Measurements from ENCODE around the gene SNRPB.

SNRPB gene

GRCh38 chr20:2509468-2509781, 38.8 kb upstream of the SNRPB start:
- no peaks in the 10 kb centered on the region for H4K20me1 ChIP-seq (ENCODE audit: insufficient read depth, low read length)
- peak overlapping the region; percentile 100 for H2AFZ ChIP-seq (ENCODE audit: low read depth, low read length)
- H3K9ac ChIP-seq (ENCODE audit: low read depth, low read length), result peak overlapping the region; percentile 79
- peak overlapping the region; percentile 98 for H3K27ac ChIP-seq (ENCODE audit: low read length)
- H3K4me2 ChIP-seq (ENCODE audit: insufficient read depth, low read length), result peak overlapping the region; percentile 96
- peaks cover 23% of the 10 kb centered on the region for H3K4me1 ChIP-seq (ENCODE audit: insufficient read depth, low read length)
- H3K27me3 ChIP-seq (ENCODE audit: insufficient read depth, low read length, poor library complexity), result peaks cover 10% of the 10 kb centered on the region
- no peaks in the 10 kb centered on the region for H3K9me3 ChIP-seq (ENCODE audit: insufficient read depth, low read length, severe bottlenecking)
- H3K4me3 ChIP-seq (ENCODE audit: low read depth in 1 of 2, low read length in 2 of 2), result peak overlapping the region; percentile 61 to 89
- peaks cover 19% of the 10 kb centered on the region for H3K79me2 ChIP-seq (ENCODE audit: insufficient read depth, low read length)
- DNase-seq (no peak), ATAC-seq (ENCODE audit: insufficient read depth, low read depth) (no peak)
- TF ChIP-seq EZH2 (IDR thresholded peaks at IDR 0.05; ENCODE audit: borderline replicate concordance, low read depth, low read length, severe bottlenecking) (no peak), CTCF (IDR thresholded peaks at IDR 0.05; ENCODE audit: borderline replicate concordance, extremely low read depth, low read length, poor library complexity, severe bottlenecking) (no peak)
- H3K36me3 ChIP-seq (ENCODE audit: insufficient read depth, low read length), result no peaks in the 10 kb centered on the region

DNA sequence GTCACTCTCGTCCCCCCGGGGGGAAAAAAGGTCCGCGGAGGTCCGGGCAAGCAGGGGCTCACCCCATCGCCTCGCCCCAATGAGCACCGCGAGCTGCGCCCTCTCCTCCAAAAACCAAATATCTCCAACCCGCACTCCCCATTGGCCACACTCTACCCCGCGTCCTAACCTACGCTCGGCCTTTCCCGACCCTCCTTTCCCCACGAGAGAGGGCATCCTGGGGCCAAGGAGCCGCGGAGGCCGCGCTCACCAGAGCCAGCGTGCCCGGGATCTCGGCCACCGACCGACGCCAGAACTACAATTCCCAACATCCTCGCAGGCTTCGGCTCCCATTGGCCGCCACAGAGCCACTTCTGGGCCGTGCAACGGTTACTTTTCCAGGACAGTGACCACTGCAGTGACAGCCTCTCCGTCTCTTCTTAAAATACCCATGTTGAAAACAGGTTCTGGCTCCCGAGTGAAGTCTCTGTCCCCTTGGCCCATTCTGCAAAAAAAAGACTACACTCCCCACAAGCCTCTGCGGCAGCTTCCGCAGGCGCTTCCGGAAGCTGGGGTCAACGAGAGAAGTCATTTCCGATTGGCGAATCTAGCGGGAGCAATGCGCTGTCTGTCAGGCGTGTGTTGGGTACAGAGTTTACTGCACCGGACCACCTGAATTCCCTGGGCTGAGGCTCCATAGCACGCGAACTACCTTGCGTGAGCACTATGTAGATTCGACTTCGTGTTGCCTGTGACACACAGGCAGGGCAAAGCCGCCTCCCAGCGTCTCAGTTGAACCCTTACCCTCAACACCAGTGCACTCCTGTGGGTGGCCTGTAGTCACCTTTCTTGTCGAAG, 38.3 kb upstream of the SNRPB start, which contains the start of gene ZNF343:
ZNF343 (minus strand) TSS at position 285 of the 837 bp plus-strand sequence. CDS start 15,020 bp downstream, outside the sequence.
- TF ChIP-seq EZH2 (IDR thresholded peaks at IDR 0.05; ENCODE audit: borderline replicate concordance, low read depth, low read length, severe bottlenecking) (no peak), CTCF (IDR thresholded peaks at IDR 0.05; ENCODE audit: borderline replicate concordance, extremely low read depth, low read length, poor library complexity, severe bottlenecking) (no peak)
- peak within 1 kb of the TSS; percentile 61 to 89 for H3K4me3 ChIP-seq (ENCODE audit: low read depth in 1 of 2, low read length in 2 of 2)
- H3K9ac ChIP-seq (ENCODE audit: low read depth, low read length), result peak within 1 kb of the TSS; percentile 79
- peaks cover 23% of the 10 kb centered on the region for H3K4me1 ChIP-seq (ENCODE audit: insufficient read depth, low read length)
- peak within 1 kb of the TSS; percentile 96 for H3K4me2 ChIP-seq (ENCODE audit: insufficient read depth, low read length)
- no peaks in the 10 kb centered on the region for H4K20me1 ChIP-seq (ENCODE audit: insufficient read depth, low read length)
- ATAC-seq (ENCODE audit: insufficient read depth, low read depth), result peak; percentile 95
- H3K27ac ChIP-seq (ENCODE audit: low read length), result peak within 1 kb of the TSS; percentile 98
- no peaks in the 10 kb centered on the region for H3K9me3 ChIP-seq (ENCODE audit: insufficient read depth, low read length, severe bottlenecking)
- peak within 1 kb of the TSS; percentile 100 for H2AFZ ChIP-seq (ENCODE audit: low read depth, low read length)
- H3K79me2 ChIP-seq (ENCODE audit: insufficient read depth, low read length), result peaks cover 19% of the 10 kb centered on the region
- DNase-seq, result peak; percentile 84
- no peaks in the 10 kb centered on the region for H3K36me3 ChIP-seq (ENCODE audit: insufficient read depth, low read length)
- peaks cover 6% of the 10 kb centered on the region for H3K27me3 ChIP-seq (ENCODE audit: insufficient read depth, low read length, poor library complexity)

DNA sequence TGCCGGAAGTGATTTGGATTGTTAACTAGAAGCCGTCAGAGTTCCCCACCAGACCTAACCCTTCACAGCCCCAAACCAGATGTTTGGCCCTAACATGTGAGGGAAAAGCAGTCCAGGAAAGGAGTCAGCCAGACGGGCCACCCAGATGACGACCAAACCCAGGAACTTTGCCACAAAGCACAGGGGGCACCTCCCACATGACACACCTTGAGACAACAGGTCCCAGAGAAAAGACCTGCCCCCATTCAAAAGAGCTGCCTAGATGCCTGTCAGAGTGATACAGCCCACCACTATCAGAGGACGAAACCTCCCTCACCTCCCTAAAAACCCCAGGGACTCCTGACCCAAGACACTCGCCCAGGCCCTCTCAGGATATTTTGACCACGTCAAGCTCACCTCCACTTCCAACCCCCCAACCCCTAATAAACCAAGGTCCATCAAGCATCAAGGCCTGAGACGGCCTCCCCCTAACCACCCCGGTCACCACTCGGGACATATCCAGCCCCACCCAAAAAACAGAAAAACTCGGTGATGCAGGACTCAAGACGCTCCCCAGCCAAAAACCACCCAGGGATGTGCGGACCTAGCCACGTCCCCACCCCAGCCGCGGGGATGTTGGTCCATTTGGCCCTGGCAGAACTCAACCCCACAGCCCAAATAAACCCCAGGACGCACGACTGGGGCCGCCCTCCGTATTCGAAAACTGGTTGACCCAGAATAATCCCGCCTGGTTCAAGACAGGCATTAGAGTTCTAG, 37.5 kb upstream of the SNRPB start:
- peaks cover 19% of the 10 kb centered on the region for H3K79me2 ChIP-seq (ENCODE audit: insufficient read depth, low read length)
- TF ChIP-seq EZH2 (IDR thresholded peaks at IDR 0.05; ENCODE audit: borderline replicate concordance, low read depth, low read length, severe bottlenecking), result no peak
- TF ChIP-seq CTCF (IDR thresholded peaks at IDR 0.05; ENCODE audit: borderline replicate concordance, extremely low read depth, low read length, poor library complexity, severe bottlenecking), result no peak
- H3K4me2 ChIP-seq (ENCODE audit: insufficient read depth, low read length), result peak overlapping the region; percentile 96
- H3K9ac ChIP-seq (ENCODE audit: low read depth, low read length), result peak overlapping the region; percentile 79
- H3K4me1 ChIP-seq (ENCODE audit: insufficient read depth, low read length), result peaks cover 23% of the 10 kb centered on the region
- peak overlapping the region; percentile 98 for H3K27ac ChIP-seq (ENCODE audit: low read length)
- peak overlapping the region; percentile 100 for H2AFZ ChIP-seq (ENCODE audit: low read depth, low read length)
- no peaks in the 10 kb centered on the region for H3K27me3 ChIP-seq (ENCODE audit: insufficient read depth, low read length, poor library complexity)
- ATAC-seq (ENCODE audit: insufficient read depth, low read depth) (peak; percentile 1; the same call in 1 of the 3 replicates), DNase-seq (no peak)
- H4K20me1 ChIP-seq (ENCODE audit: insufficient read depth, low read length), result no peaks in the 10 kb centered on the region
- no peaks in the 10 kb centered on the region for H3K36me3 ChIP-seq (ENCODE audit: insufficient read depth, low read length)
- no peaks in the 10 kb centered on the region for H3K9me3 ChIP-seq (ENCODE audit: insufficient read depth, low read length, severe bottlenecking)
- H3K4me3 ChIP-seq (ENCODE audit: low read depth in 1 of 2, low read length in 2 of 2), result peak overlapping the region; percentile 61 to 89
